SKM-1 treated with dmso at 0.1 percent for 144 hours (cell line): ENCODE results near the gene PLEKHM3.
A peak's percentile ranks its signal among the peaks of the same experiment; 100 is the strongest.
"Not testable (repeated sequence)": the region's sequence is repeated elsewhere in the genome, so short reads cannot be mapped to it uniquely, and the experiment has no call there.

Source experiments
- DNase-seq: peaks from one replicate; lab custom pipeline; 2025; ENCODE audit not compliant: unreplicated experiment; lab: John Stamatoyannopoulos, UW

Gene PLEKHM3

DNA sequence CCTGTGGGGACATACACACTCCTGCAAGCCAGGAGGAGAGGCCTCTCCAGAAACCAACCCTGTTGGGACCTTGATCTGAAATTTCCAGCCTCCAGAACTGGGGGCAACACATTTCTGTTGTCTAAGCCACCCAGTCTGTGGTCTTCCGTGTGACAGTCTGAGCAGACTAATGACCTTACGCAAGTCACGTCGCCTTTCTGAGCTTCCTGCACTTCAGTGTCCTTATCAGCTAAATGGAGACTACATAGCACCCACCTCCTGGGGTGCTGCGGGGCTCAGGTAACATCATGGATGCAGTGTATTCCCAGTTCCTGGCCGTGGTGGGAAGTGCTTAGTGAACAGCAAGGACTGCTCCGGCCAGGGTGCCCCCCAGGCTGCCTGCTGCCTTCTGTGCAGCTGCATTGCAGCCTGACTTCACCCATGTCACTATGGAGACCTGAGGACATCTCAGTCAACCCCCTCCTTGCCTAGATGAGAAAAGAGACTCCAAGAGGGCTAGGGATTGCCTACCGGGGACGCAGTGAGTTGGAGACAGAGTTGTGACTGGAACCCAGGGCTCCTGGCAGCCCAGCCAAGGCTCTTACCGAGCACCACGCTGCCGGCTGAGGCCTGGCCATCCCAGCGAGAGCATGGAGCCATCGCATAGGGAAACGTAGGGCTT, 194.4 kb downstream of the PLEKHM3 start:
- peak; percentile 25 for DNase-seq

DNA sequence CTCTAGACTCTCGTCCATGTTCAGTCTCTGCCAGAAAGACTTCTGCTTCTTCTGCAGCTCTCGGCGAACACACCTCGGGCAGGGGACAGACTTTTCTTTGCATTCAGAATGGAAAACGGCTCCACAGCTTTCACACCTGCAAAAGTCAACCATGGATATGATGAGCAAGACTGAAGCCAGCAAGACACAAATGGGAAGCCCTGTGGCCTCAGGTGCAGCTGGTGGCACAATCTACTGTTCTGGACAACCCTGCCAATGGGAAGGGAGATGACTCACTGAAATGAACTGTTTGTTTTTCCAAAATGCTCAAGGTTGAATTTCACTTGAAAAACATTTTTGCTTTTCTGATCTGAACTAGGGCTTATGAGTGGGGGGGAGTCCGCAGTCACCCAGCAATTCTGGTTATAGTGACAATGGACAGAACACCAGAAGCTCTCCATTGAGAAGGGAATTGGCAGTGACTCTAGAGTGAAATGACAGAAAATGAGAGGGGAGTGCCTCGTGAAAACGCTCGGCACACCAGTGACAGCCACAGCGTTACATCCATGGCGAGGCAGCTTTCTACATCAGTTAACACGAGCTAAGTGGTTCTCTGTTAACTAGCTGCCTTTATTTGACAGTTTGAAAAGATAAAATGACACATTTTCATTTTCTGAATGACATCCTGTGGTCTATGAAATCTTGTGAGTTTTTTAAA, 196.8 kb downstream of the PLEKHM3 start:
- no peak for DNase-seq

DNA sequence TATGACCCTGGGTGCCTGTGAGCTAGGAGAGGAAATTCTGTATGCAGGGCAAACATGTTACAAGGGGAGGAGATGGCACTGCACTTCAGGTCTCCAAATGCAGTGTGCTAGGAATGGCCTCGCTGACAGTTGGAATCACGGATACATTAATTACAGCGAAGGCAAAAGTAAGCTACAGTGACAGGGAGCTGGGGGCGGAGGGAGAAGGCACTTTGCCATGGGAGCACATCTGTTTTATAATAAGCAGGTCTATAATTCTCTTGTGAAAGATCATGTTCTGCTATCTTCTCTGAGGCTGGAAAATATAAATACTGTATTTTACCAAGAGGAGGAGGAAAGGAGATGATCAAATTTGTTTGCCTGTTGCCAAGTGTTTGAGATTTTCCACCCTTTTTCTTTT, 199.3 kb downstream of the PLEKHM3 start:
- no peak for DNase-seq

DNA sequence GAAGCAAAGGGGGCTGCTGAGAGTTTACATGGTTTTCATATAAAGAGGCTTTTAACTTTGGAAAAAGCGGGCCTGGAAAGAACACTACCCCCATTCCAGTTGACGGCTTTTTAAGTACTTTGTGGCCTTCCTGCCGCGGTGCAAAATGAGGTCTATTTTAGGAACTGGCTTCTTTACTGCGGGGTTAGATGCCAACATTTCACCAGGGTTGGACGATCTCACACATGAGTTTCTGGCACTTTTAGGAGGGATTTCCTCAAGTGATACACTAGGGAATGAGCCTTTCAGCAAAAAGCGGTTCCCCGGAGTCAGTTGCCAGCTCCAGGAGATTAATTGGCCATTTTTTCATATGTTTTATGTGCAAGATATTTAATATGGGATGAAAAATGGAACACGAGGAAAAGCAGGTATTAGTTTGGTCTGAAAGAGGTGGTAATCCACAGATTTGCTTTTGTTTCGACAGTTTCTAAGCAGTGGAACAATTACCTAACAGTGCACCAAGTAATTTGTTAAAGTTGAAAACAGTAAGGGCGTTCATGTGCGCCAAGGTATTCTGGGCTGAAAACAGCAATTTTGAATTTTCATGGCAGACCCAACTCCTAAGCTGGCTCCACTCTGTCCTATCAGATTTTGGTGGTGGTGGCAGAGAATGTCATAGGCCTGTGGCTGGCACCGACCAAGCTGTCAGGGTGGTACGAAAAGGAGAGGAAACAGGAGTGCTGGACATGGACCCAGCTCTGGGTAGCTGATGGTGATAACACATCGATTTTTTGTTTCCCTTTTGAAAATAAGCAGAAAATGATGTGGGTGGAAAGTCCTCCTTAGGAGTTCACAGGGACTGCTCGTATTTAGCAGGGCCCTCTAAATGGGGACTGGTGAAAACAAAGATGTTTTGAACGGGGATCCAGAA, 200.0 kb downstream of the PLEKHM3 start:
- no peak for DNase-seq

DNA sequence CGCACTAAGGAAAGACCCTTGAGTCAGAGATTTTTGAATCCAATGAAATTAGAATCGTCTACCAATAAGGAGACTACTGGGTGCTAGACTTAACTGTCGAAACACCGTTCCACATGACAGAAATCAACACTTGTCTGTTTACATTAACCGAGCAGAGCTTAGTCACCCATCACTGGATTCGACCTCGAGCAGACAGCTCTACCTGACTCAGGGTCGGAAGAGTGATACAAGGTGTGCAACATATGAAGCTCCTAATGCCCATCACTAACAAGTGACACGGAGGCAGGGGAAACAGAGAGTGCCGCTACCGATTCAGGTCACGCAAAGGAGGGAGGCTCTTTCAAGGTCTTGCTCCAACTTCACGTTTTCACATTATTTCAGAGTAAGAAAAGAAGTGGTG, 201.5 kb downstream of the PLEKHM3 start:
- DNase-seq, result no peak

DNA sequence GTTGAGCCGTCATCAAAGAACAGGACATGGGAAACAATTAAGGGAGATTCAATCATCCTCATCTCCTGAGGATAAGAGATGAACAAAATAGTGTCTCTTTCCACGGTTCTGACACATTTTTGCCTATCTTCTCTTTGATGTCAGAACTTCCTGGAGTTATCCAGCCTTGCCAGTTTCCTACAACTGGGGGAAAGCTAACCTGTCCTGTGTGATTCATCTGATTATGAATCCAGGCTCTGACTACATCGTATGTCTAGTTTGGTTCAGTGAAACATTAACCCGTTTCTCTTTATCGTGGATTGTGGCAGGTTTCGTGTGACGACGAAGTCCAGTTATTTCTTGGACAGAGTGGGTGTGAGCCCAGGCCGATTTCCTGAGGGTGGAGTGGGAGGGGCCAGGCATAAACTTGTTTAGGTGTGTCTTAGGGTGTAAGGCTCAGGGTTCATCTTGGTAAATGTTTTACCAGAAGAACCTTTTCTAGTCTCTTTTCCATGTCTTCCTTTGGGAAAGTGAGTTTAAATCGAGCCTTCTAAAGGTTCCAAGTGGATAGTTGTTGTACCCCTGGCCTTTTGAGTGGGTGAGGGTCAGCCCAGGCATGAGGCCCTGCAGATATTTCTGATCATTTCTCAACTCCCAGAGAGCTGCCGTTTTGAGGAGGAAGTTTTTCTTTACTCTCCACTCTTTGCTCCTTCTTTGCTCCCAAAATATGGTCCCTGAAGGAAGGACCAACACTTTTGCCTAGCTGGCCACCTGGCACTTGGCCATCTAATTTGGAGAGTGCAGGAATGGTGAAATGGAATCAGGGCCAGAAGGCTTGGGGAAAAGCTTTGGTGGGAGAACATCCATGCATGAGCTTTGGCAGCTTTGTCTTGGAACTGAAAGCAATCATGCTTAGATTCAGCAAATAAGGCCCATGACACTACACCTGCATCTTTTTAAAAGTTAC, 205.2 kb downstream of the PLEKHM3 start:
- DNase-seq, result no peak

DNA sequence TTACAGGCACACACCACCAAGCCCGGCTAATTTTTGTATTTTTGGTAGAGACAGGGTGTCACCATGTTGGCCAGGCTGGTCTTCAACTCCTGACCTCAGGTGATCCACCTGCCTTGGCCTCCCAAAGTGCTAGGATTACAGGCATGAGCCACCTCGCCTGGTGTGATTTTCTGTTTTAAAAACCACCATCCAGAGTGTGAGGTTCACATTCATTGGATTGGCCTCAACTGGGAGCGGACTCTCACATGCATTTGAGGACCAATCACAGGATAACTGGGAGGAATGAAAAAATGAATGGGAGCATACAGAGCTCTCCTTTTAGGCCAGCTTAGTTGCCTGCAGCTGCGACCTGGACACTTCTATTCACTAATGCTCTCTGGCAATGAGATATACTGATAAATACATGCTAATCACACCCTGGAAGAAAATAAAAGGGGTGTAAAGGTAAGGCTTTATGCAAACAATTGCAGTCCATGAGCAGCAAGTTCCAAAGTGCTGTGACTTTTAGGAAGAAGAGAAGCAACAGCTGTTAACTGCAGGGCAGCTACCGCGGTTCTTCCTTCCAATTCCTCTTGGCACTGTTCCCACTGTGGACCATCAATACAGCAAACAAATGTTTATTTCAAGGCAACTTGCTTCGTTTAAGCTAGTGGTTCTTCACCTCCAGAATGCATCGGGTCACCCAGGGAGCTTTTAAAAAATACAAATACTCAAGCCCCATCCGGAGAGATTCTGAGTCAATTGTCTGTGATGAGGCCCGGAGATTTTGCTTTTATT, 206.1 kb downstream of the PLEKHM3 start:
- no peak for DNase-seq

DNA sequence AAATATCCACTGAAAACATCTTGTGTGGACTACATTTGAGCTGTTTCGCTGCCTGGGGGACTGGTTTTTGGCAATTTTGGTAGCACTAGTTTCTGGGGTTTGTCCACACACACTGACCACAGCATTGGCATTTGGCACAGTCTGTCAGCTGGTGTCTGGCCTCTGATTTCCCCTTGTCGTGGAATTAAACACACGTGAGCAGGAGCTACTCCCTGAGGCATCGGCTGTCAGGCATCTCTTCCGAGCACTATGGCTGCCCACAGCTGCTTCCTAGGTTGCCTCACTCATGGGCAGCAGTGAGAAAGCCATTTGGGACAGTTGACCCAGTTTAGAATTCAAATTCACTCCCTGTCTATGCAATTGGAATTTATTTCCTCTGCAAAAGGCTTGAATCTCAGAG, 208.8 kb downstream of the PLEKHM3 start:
- no peak for DNase-seq

DNA sequence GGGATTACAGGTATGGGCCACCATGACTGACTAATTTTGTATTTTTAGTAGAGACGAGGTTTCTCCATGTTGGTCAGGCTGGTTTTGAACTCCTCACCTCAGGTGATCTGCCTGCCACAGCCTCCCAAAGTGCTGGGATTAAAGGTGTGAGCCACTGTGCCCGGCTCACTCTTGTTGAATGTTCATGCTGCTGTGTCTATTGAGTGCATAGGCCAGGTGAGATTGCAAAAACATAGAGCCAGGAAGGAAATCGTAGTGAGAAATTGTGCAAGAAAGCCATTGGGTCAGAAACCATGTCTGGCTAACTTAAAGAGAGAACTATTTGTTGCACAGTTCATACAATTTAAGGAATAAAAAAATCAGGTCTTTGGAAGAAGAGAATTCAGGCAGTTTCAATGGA, 210.1 kb downstream of the PLEKHM3 start:
- DNase-seq, result peak; percentile 48

DNA sequence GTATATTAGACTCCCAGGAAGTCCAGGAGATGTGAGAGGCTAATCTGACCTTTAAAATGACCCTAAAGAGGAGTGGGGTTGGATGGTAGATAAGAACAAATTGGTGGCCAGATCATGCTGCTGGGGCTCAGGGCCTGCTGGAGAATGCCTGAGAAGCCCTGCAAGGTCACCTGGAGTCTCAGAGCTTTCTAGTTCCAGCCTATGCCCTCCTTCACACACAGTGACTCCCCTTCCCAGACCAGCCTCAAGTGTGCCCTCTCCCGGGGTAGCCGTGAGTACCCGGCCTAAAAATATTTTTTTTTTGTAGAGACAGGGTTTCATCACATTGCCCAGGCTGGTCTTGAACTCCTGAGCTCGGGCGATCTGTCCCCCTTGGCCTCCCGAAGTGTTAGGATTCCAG, 211.4 kb downstream of the PLEKHM3 start:
- no peak for DNase-seq

DNA sequence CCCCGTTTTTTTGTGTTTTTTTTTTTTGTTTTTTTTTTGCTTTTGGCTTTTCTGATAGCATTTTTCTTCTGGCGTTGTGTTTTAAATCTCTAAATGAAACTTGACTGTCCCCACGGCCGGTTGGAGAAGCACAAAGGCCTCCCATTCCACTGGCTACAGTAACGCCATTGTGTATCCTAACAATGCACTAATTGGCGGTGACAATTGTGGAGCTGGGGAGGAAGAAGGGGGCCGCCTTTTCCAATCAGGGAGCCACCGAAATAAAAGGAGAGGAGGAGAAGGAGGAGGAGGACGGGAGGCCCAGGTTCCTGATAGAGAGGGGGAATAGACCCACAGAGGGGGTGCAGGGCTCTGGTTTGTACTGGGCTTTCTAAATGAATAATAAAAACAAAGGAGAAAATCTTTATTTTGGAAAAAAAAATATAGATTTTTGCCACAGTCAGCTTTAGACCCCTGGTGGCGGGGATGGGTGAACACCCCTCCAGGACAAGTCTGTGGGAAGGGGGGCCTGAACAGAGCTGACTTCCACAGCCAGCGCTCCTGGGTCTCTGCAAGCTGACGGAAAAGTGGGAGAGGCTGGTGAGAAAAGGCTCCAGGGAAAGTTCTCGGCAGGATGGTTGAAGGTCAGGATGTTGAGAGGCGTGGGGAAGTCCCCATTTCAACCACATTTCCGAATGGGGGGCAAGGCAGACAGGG, 212.0 kb downstream of the PLEKHM3 start:
- DNase-seq, result no peak

DNA sequence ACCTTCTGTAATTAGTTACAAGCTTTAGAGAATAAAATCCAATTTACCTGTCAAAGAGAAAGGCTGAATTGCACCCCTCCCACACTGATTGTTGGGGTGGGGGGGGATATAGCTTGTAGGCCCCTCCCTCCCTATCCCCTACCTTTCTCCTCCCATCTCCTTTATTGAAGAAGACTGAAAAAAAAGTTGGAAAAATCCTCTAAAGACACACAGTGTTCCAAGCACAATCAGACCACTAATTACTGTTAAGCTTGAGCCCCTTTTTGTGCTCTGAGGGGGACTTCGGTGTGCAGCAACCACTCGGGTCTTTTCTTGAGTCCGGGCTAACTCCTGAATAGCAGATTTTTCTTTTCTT, 212.6 kb downstream of the PLEKHM3 start:
- DNase-seq, result no peak

DNA sequence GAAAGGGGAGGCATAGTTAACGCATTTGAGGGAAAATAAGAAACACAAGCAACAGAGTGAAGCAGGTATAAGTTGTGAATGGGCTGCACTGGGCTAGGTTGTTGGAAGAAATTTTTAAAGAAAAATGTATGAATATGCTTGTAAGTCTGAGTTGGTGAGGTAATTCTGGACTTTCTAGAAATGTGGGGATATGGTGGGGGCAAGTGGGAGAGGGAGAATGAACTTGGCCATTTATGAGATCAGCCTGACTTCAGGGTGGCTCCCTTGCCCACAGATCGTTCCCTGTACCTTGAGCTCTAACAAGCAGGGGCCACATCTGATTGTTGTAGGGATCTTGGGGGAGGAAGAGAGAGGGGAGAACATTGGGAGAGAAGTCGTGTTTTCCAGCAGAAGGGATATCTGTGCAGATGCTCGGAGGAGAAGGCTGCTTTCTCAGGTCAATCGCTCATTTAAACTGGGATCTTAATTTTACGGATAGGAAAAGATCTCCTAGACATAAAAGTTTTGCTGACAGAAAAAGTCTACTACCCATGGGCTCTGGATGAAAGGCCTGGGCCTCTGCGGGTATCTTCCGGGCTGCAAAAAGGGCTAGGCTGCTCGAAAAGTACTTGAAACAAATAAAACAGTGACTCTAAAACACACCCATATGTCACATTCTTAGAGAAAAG, 213.1 kb downstream of the PLEKHM3 start:
- no peak for DNase-seq

DNA sequence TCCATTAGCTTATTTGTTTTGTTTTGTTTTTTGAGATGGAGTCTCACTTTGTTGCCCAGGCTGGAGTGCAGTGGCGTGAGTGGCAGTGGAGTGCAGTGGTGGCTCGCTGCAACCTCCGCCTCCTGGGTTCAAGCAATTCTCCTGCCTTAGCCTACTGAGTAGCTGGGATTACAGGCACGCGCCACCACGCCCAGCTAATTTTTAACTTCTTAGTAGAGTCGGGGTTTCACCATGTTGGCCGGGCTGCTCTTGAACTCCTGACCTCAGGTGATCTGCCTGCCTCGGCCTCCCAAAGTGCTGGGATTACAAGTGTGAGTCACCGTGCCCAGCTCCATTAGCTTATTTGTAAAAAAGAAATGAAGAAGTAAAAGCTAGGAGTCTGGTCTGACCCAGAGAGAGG, 213.7 kb downstream of the PLEKHM3 start:
- not testable (repeated sequence) for DNase-seq

DNA sequence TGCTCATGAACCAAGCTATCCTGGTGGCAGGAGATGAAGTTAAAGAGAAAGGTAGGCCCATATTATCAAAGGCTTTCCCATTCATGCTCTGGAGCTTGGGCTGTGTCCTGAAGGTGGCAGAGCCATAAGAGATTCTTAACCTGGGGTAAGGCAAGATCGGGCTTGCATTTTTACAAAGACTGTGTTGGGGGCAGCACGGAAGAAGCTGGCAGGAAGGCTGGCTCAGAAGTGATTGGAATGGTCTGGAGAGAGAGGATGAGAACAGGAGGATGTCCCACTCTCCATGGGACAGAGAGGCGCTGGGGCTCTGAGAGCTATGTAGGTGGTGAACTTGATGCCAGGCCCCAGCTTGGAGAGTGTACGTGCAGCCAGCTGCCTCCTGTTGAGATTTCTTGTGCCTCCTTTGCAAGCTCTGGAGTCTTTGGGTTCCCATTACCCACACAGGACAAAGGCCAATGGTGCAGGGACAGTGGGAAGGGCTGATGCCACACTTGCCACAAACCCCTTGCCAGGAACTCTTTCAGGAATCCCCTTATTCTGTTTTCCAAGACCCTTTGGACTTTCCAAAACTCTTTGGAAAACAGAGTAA, 215.0 kb downstream of the PLEKHM3 start:
- DNase-seq, result no peak

DNA sequence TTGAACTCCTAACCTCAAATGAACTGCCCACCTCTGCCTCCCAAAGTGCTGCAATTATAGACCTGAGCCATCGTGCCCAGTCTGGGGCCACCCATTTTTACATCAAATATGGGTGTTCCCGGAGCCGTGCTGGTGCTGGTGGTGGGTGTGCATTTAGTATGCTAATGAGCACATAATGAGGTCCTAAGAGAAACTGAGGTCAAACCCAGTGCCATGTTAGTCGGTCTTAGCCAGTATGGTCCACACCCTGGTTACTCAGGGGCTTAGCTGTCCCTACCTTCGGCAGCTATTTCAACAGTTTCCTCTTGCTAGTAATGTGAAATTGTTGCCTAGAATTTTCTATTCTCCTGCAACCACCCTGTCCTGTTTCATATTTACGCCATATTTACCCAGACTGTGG, 217.2 kb downstream of the PLEKHM3 start:
- no peak for DNase-seq

DNA sequence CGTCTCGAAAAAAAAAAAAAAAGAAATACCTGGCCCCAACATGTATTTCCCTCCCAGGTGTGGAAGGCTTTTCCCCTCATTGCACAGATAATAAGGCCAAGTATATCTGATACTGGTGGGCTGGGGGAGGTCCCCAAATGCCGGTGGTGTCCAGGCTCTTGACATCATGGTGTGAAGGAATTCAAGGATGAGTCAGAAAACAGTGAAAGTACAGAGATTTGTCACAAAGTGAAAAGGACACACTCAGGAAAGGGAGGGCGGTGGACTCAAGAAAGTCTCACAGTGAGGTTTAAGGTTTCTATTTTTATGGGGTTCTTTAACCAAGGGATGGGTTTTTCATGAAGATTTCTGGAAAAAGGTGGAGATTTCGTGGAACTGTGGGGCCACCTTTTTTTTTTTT, 217.8 kb downstream of the PLEKHM3 start:
- DNase-seq, result no peak

DNA sequence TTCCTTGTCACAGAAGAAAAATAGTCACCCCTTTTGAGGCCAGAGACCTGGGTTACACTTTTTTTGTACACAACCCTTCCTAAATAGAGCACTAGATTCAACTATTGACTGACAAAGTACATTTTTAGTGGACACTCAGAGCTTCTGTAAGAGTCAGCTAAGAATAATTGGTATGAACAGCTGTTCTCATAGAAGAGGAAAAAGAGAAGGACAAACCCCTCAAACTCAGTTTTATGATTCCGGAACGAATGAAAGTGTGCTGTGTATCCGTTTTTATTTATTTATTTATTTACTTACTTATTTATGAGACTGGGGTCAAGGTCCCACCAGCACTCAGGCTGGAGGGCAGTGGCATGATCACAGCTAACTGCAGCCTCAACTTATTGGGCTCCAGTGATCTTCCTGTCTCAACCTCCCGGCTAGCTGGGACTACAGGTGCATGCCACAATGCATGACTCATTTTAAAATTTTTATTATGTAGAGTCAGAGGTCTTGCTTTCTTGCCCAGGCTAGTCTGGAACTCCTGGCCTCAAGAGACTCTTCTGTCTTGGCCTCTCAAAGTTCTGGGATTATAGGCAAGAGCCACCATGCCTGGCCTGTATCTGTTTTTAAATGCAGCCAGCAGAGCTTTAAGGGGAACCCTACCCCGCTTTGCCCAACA, 219.6 kb downstream of the PLEKHM3 start:
- no peak for DNase-seq
